Measurements from ENCODE around the gene LYRM7.

LYRM7 gene

GRCh38 chr5:131151216-131151615, 19.5 kb upstream of the LYRM7 start:
- no peak overlapping the region for H3K4me3 ChIP-seq (ENCODE audit: low read depth in 1 of 2, low read length in 2 of 2)
- H3K4me1 ChIP-seq (ENCODE audit: control insufficient read depth in 1 of 2, insufficient read depth in 2 of 2, low read length in 2 of 2): no peaks in the 10 kb centered on the region
- no peaks in the 10 kb centered on the region for H3K9me3 ChIP-seq (ENCODE audit: control insufficient read depth in 1 of 2, low read length in 2 of 2)
- H3K27me3 ChIP-seq (ENCODE audit: control insufficient read depth in 1 of 2, insufficient read depth in 2 of 2, low read length in 2 of 2): no peaks in the 10 kb centered on the region
- no peaks in the 10 kb centered on the region for H3K36me3 ChIP-seq (ENCODE audit: control insufficient read depth in 1 of 2, insufficient read depth in 2 of 2, low read length in 2 of 2)
- H3K9ac ChIP-seq (ENCODE audit: low read depth in 1 of 2, low read length in 2 of 2): no peak overlapping the region
- H3K27ac ChIP-seq (ENCODE audit: low read depth, low read length): no peak overlapping the region

GRCh38 chr5:131156385-131156784, 14.4 kb upstream of the LYRM7 start:
- H3K9ac ChIP-seq (ENCODE audit: low read depth in 1 of 2, low read length in 2 of 2): no peak overlapping the region
- no peak overlapping the region for H3K27ac ChIP-seq (ENCODE audit: low read depth, low read length)
- H3K4me3 ChIP-seq (ENCODE audit: low read depth in 1 of 2, low read length in 2 of 2): no peak overlapping the region
- H3K9me3 ChIP-seq (ENCODE audit: control insufficient read depth in 1 of 2, low read length in 2 of 2): no peaks in the 10 kb centered on the region
- peaks cover 8 to 30% of the 10 kb centered on the region in 2 donors for H3K36me3 ChIP-seq (ENCODE audit: control insufficient read depth in 1 of 2, insufficient read depth in 2 of 2, low read length in 2 of 2)
- H3K4me1 ChIP-seq (ENCODE audit: control insufficient read depth in 1 of 2, insufficient read depth in 2 of 2, low read length in 2 of 2): no peaks in the 10 kb centered on the region
- H3K27me3 ChIP-seq (ENCODE audit: control insufficient read depth in 1 of 2, insufficient read depth in 2 of 2, low read length in 2 of 2): no peaks in the 10 kb centered on the region

- Histone ChIP-seq H3K9ac (ENCODE audit: low read depth in 1 of 2, low read length in 2 of 2) (no peak overlapping the region), H3K27ac (ENCODE audit: low read depth, low read length) (no peak overlapping the region), H3K9me3 (ENCODE audit: control insufficient read depth in 1 of 2, low read length in 2 of 2) (no peaks in the 10 kb centered on the region), H3K4me3 (ENCODE audit: low read depth in 1 of 2, low read length in 2 of 2) (no peak overlapping the region), H3K27me3 (ENCODE audit: control insufficient read depth in 1 of 2, insufficient read depth in 2 of 2, low read length in 2 of 2) (no peaks in the 10 kb centered on the region), H3K36me3 (ENCODE audit: control insufficient read depth in 1 of 2, insufficient read depth in 2 of 2, low read length in 2 of 2) (peaks cover 8 to 35% of the 10 kb centered on the region in 2 donors), H3K4me1 (ENCODE audit: control insufficient read depth in 1 of 2, insufficient read depth in 2 of 2, low read length in 2 of 2) (no peaks in the 10 kb centered on the region)
Observed at GRCh38 chr5:131156957-131157356, 13.8 kb upstream of the LYRM7 start.

- Histone ChIP-seq H3K27me3 (ENCODE audit: control insufficient read depth in 1 of 2, insufficient read depth in 2 of 2, low read length in 2 of 2) (no peaks in the 10 kb centered on the region), H3K27ac (ENCODE audit: low read depth, low read length) (no peak overlapping the region), H3K36me3 (ENCODE audit: control insufficient read depth in 1 of 2, insufficient read depth in 2 of 2, low read length in 2 of 2) (peaks cover 8 to 41% of the 10 kb centered on the region in 2 donors)
Observed at GRCh38 chr5:131160134-131160533, 10.6 kb upstream of the LYRM7 start.

GRCh38 chr5:131163276-131164119, 7.2 kb upstream of the LYRM7 start:
- H3K27ac ChIP-seq (ENCODE audit: low read depth, low read length): peak overlapping the region; percentile 91
- H3K4me3 ChIP-seq (ENCODE audit: low read depth in 1 of 2, low read length in 2 of 2): peak overlapping the region; percentile 92 to 96
- H3K9ac ChIP-seq (ENCODE audit: low read depth in 1 of 2, low read length in 2 of 2): peak overlapping the region; percentile 21 to 95
- no peaks in the 10 kb centered on the region for H3K9me3 ChIP-seq (ENCODE audit: control insufficient read depth in 1 of 2, low read length in 2 of 2)
- peaks cover 8 to 40% of the 10 kb centered on the region in 2 donors for H3K36me3 ChIP-seq (ENCODE audit: control insufficient read depth in 1 of 2, insufficient read depth in 2 of 2, low read length in 2 of 2)
- H3K4me1 ChIP-seq (ENCODE audit: control insufficient read depth in 1 of 2, insufficient read depth in 2 of 2, low read length in 2 of 2): peaks cover 3 to 17% of the 10 kb centered on the region in 2 donors
- no peaks in the 10 kb centered on the region for H3K27me3 ChIP-seq (ENCODE audit: control insufficient read depth in 1 of 2, insufficient read depth in 2 of 2, low read length in 2 of 2)

More at GRCh38 chr5:131160134-131160533, 10.6 kb upstream of the LYRM7 start:
- peaks cover 3 to 11% of the 10 kb centered on the region in 2 donors for H3K4me1 ChIP-seq (ENCODE audit: control insufficient read depth in 1 of 2, insufficient read depth in 2 of 2, low read length in 2 of 2)
- H3K9ac ChIP-seq (ENCODE audit: low read depth in 1 of 2, low read length in 2 of 2): no peak overlapping the region
- no peaks in the 10 kb centered on the region for H3K9me3 ChIP-seq (ENCODE audit: control insufficient read depth in 1 of 2, low read length in 2 of 2)
- H3K4me3 ChIP-seq (ENCODE audit: low read depth in 1 of 2, low read length in 2 of 2): no peak overlapping the region

GRCh38 chr5:131164191-131165118, 6.3 kb upstream of the LYRM7 start:
- Histone ChIP-seq H3K27me3 (ENCODE audit: control insufficient read depth in 1 of 2, insufficient read depth in 2 of 2, low read length in 2 of 2) (no peaks in the 10 kb centered on the region), H3K4me3 (ENCODE audit: low read depth in 1 of 2, low read length in 2 of 2) (peak overlapping the region; percentile 92 to 96), H3K9ac (ENCODE audit: low read depth in 1 of 2, low read length in 2 of 2) (peak overlapping the region; percentile 93 to 95), H3K4me1 (ENCODE audit: control insufficient read depth in 1 of 2, insufficient read depth in 2 of 2, low read length in 2 of 2) (peaks cover 3 to 17% of the 10 kb centered on the region in 2 donors), H3K36me3 (ENCODE audit: control insufficient read depth in 1 of 2, insufficient read depth in 2 of 2, low read length in 2 of 2) (peaks cover 8 to 30% of the 10 kb centered on the region in 2 donors), H3K27ac (ENCODE audit: low read depth, low read length) (peak overlapping the region; percentile 91), H3K9me3 (ENCODE audit: control insufficient read depth in 1 of 2, low read length in 2 of 2) (no peaks in the 10 kb centered on the region)

GRCh38 chr5:131165119-131165727, 5.5 kb upstream of the LYRM7 start, which contains the start of gene HINT1:
Gene HINT1, minus strand, starts transcription at chr5:131165256. Its CDS starts 51 bp downstream, at chr5:131165205.
- Histone ChIP-seq H3K4me3 (ENCODE audit: low read depth in 1 of 2, low read length in 2 of 2) (peak within 1 kb of the TSS; percentile 92 to 96), H3K9me3 (ENCODE audit: control insufficient read depth in 1 of 2, low read length in 2 of 2) (no peaks in the 10 kb centered on the region), H3K27me3 (ENCODE audit: control insufficient read depth in 1 of 2, insufficient read depth in 2 of 2, low read length in 2 of 2) (no peaks in the 10 kb centered on the region), H3K4me1 (ENCODE audit: control insufficient read depth in 1 of 2, insufficient read depth in 2 of 2, low read length in 2 of 2) (peaks cover 3 to 24% of the 10 kb centered on the region in 2 donors), H3K36me3 (ENCODE audit: control insufficient read depth in 1 of 2, insufficient read depth in 2 of 2, low read length in 2 of 2) (peaks cover 5 to 23% of the 10 kb centered on the region in 2 donors), H3K9ac (ENCODE audit: low read depth in 1 of 2, low read length in 2 of 2) (peak within 1 kb of the TSS; percentile 93 to 95), H3K27ac (ENCODE audit: low read depth, low read length) (peak within 1 kb of the TSS; percentile 91)

- Histone ChIP-seq H3K9ac (ENCODE audit: low read depth in 1 of 2, low read length in 2 of 2) (no peak overlapping the region), H3K36me3 (ENCODE audit: control insufficient read depth in 1 of 2, insufficient read depth in 2 of 2, low read length in 2 of 2) (peaks cover 0 to under 1% of the 10 kb centered on the region in 2 donors), H3K4me1 (ENCODE audit: control insufficient read depth in 1 of 2, insufficient read depth in 2 of 2, low read length in 2 of 2) (peaks cover 14 to 29% of the 10 kb centered on the region in 2 donors), H3K27me3 (ENCODE audit: control insufficient read depth in 1 of 2, insufficient read depth in 2 of 2, low read length in 2 of 2) (no peaks in the 10 kb centered on the region), H3K9me3 (ENCODE audit: control insufficient read depth in 1 of 2, low read length in 2 of 2) (no peaks in the 10 kb centered on the region), H3K4me3 (ENCODE audit: low read depth in 1 of 2, low read length in 2 of 2) (no peak overlapping the region), H3K27ac (ENCODE audit: low read depth, low read length) (no peak overlapping the region)
Observed at GRCh38 chr5:131167615-131168014, 3.1 kb upstream of the LYRM7 start.

GRCh38 chr5:131169810-131170539, 769 bp upstream of the LYRM7 start:
- H3K36me3 ChIP-seq (ENCODE audit: control insufficient read depth in 1 of 2, insufficient read depth in 2 of 2, low read length in 2 of 2): no peaks in the 10 kb centered on the region
- no peaks in the 10 kb centered on the region for H3K27me3 ChIP-seq (ENCODE audit: control insufficient read depth in 1 of 2, insufficient read depth in 2 of 2, low read length in 2 of 2)
- H3K9ac ChIP-seq (ENCODE audit: low read depth in 1 of 2, low read length in 2 of 2): peak overlapping the region; percentile 66 to 82
- no peak overlapping the region for H3K27ac ChIP-seq (ENCODE audit: low read depth, low read length)
- H3K9me3 ChIP-seq (ENCODE audit: control insufficient read depth in 1 of 2, low read length in 2 of 2): no peaks in the 10 kb centered on the region
- H3K4me1 ChIP-seq (ENCODE audit: control insufficient read depth in 1 of 2, insufficient read depth in 2 of 2, low read length in 2 of 2): peaks cover 11 to 18% of the 10 kb centered on the region in 2 donors
- H3K4me3 ChIP-seq (ENCODE audit: low read depth in 1 of 2, low read length in 2 of 2): peak overlapping the region; percentile 85 to 90

All from duodenal mucosa (tissue), 2 donors.